Measurements from ENCODE around the gene PHETA1. TPM values are rescaled to one million over a fixed set of nuclear protein-coding genes. Genes with fewer than 3 reads are reported as not detected.

PHETA1 gene
- total RNA-seq, 1 experiment from 2014 or later: 3.4 TPM

- H3K4me3 Mint-ChIP-seq (ENCODE audit: unreplicated experiment): no peak overlapping the region
- intact Hi-C loops (cut with micrococcal nuclease): no loop called here
- BruUV-seq (replicated peaks): no TSS peak
- no peak for DNase-seq (ENCODE audit: unreplicated experiment)
- POLR2A ChIA-PET: no interaction called here
- no peaks in the 10 kb centered on the region for H3K9me3 Mint-ChIP-seq (ENCODE audit: unreplicated experiment)
- no peak overlapping the region for H3K27ac Mint-ChIP-seq (ENCODE audit: low read depth, unreplicated experiment)
- H3K27me3 Mint-ChIP-seq (ENCODE audit: insufficient read depth, unreplicated experiment): no peaks in the 10 kb centered on the region
- TF ChIP-seq, protein P1, sequence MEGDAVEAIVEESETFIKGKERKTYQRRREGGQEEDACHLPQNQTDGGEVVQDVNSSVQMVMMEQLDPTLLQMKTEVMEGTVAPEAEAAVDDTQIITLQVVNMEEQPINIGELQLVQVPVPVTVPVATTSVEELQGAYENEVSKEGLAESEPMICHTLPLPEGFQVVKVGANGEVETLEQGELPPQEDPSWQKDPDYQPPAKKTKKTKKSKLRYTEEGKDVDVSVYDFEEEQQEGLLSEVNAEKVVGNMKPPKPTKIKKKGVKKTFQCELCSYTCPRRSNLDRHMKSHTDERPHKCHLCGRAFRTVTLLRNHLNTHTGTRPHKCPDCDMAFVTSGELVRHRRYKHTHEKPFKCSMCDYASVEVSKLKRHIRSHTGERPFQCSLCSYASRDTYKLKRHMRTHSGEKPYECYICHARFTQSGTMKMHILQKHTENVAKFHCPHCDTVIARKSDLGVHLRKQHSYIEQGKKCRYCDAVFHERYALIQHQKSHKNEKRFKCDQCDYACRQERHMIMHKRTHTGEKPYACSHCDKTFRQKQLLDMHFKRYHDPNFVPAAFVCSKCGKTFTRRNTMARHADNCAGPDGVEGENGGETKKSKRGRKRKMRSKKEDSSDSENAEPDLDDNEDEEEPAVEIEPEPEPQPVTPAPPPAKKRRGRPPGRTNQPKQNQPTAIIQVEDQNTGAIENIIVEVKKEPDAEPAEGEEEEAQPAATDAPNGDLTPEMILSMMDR (IDR thresholded peaks at IDR 0.05; ENCODE audit: unreplicated experiment): no peak
- H3K4me1 Mint-ChIP-seq (ENCODE audit: insufficient read depth, unreplicated experiment): peaks cover 15% of the 10 kb centered on the region
- H3K36me3 Mint-ChIP-seq (ENCODE audit: insufficient read depth, unreplicated experiment): peaks cover 4% of the 10 kb centered on the region
- CTCF ChIA-PET: interaction anchor here (0.5 to 0.6 kb wide), 2 partner anchors 33 to 477 kb away, joined by 3 read pairs; no protein-coding TSS in a partner anchor
These were observed 6.0 kb downstream of the PHETA1 start for GRCh38 chr12:111362687-111363475.

DNA sequence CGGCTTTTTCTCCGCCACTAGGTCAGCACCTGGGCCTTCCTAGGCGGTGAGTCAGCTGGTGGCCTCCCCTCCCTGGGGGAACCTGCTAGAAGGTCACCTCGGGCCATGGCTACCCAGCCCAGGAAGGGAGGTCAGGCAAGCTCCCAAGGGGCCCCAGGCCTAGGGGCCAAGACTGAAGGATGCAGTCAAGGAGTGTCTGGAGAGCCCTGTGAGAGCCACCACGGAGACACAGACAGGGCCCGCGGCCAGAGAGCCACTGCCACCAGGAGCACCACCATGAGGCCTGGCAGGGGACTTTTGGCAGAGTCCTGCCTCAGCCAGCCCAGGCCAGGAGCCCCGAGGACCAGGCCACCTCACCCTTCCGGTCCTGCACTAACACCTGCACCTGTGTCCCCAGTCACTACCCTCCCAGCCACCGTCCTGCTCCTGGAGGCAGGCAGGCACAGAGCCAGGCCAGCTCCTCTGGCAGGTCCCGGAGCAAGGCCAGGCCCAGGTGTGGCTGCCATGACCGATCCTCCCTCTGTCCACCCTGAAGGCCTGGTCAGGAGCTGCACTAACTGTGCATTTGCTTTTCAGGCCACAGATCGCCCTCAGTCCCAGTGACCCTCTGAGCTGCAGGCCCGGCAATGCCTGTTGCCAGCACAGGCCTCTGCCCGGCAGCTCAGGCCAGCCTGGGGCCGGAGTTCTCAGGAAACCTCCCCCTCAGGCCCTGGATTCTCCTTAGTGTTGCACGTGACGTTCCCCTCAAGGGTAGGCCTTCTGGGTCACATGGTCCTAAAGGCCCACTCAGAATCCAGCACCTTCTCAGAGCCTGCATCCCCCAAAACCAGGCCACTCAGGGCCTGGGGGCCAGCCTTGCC, 6.9 kb downstream of the PHETA1 start:
- H3K4me1 Mint-ChIP-seq (ENCODE audit: insufficient read depth, unreplicated experiment): peaks cover 7% of the 10 kb centered on the region
- TF ChIP-seq, protein P1 (IDR thresholded peaks at IDR 0.05; ENCODE audit: unreplicated experiment): no peak
- peaks cover 4% of the 10 kb centered on the region for H3K36me3 Mint-ChIP-seq (ENCODE audit: insufficient read depth, unreplicated experiment)
- H3K4me3 Mint-ChIP-seq (ENCODE audit: unreplicated experiment): no peak overlapping the region
- H3K9me3 Mint-ChIP-seq (ENCODE audit: unreplicated experiment): no peaks in the 10 kb centered on the region
- ChIA-PET POLR2A (no interaction called here), CTCF (interaction anchor here (0.5 to 2.3 kb wide), 4 partner anchors 34 to 1023 kb away, joined by 3 to 8 read pairs (median 4); no protein-coding TSS in a partner anchor)
- H3K27me3 Mint-ChIP-seq (ENCODE audit: insufficient read depth, unreplicated experiment): no peaks in the 10 kb centered on the region
- no peak overlapping the region for H3K27ac Mint-ChIP-seq (ENCODE audit: low read depth, unreplicated experiment)
- no TSS peak for BruUV-seq (replicated peaks)
- intact Hi-C loops (cut with micrococcal nuclease): no loop called here
- DNase-seq (ENCODE audit: unreplicated experiment): no peak

GRCh38 chr12:111361073-111361716, 7.7 kb downstream of the PHETA1 start:
- no peak for DNase-seq (ENCODE audit: unreplicated experiment)
- no peak overlapping the region for H3K27ac Mint-ChIP-seq (ENCODE audit: low read depth, unreplicated experiment)
- intact Hi-C loops (cut with micrococcal nuclease): no loop called here
- no TSS peak for BruUV-seq (replicated peaks)
- H3K9me3 Mint-ChIP-seq (ENCODE audit: unreplicated experiment): no peaks in the 10 kb centered on the region
- no peaks in the 10 kb centered on the region for H3K27me3 Mint-ChIP-seq (ENCODE audit: insufficient read depth, unreplicated experiment)
- H3K36me3 Mint-ChIP-seq (ENCODE audit: insufficient read depth, unreplicated experiment): peaks cover 4% of the 10 kb centered on the region
- H3K4me1 Mint-ChIP-seq (ENCODE audit: insufficient read depth, unreplicated experiment): no peaks in the 10 kb centered on the region
- H3K4me3 Mint-ChIP-seq (ENCODE audit: unreplicated experiment): no peak overlapping the region
- ChIA-PET CTCF (interaction anchor here (0.6 to 2.3 kb wide), 3 partner anchors 35 to 1023 kb away, joined by 3 to 8 read pairs (median 4); no protein-coding TSS in a partner anchor), POLR2A (no interaction called here)
- TF ChIP-seq, protein P1 (IDR thresholded peaks at IDR 0.05; ENCODE audit: unreplicated experiment): no peak
